Thoracic aorta (tissue), 2 donors: ENCODE measurements around the gene MYO5B. TPM values are rescaled to one million over a fixed set of nuclear protein-coding genes. Genes with fewer than 3 reads are reported as not detected.
A peak's percentile ranks its signal among the peaks of the same experiment; 100 is the strongest.

Experiments used
- ATAC-seq: fragments of 150-250 bp; one replicate; pipeline ENCODE4 v1.8.0; 2017; ENCODE audit warnings: low read depth; ENCODE audit not compliant: insufficient number of reproducible peaks, low FRiP score
- DNase-seq: peaks from one replicate; pipeline ENCODE4 v3.0.0-alpha.2; 2020; ENCODE audit warnings: low spot score
- H3K27ac ChIP-seq, 2 donors: fragments of 200-600 bp; sonication (generic); 1 replicate in 1 of 2; 2 replicates in 1 of 2; pipeline ENCODE4 v1.5.1; 2016; ENCODE audit warnings: mild to moderate bottlenecking in 2 of 2, moderate library complexity in 2 of 2
- H3K27me3 ChIP-seq: fragments of 200-600 bp; sonication (generic); replicated peaks from 2 replicates; pipeline ENCODE4 v1.6.0; 2016; ENCODE audit warnings: mild to moderate bottlenecking; ENCODE audit not compliant: insufficient read depth
- H3K36me3 ChIP-seq: fragments of 200-600 bp; sonication (generic); one replicate; pipeline ENCODE4 v1.5.1; 2016
- H3K4me1 ChIP-seq, 2 donors: fragments of 200-600 bp; sonication (generic); 1 replicate in 1 of 2; 2 replicates in 1 of 2; pipeline versions ENCODE4 v1.5.1 to v1.6.0; 2016; ENCODE audit warnings: low read depth in 2 of 2, mild to moderate bottlenecking in 1 of 2; ENCODE audit not compliant: control insufficient read depth in 1 of 2
- H3K4me3 ChIP-seq: fragments of 200-600 bp; sonication (generic); 2 replicates; pipeline ENCODE4 v1.5.1; 2016; ENCODE audit warnings: mild to moderate bottlenecking
- H3K9me3 ChIP-seq: fragments of 200-600 bp; sonication (generic); 2 replicates; pipeline ENCODE4 v1.5.1; 2016
- CTCF ChIP-seq: fragments of 200-600 bp; sonication (generic); IDR thresholded peaks from one replicate; pipeline ENCODE4 v1.5.1; 2019; ENCODE audit warnings: antibody characterized with exemption
- total RNA-seq, 2 donors: library from RNA; depleted of rRNA; stranded (reverse); fragments of >200 nt; gene quantifications; one replicate each; pipeline versions ENCODE4 v1.1.0 to v1.2.3, GENCODE V29; 2016

The MYO5B gene
- total RNA-seq, 2 donors from 2014 or later = 8.3 to 13.5 TPM

DNA sequence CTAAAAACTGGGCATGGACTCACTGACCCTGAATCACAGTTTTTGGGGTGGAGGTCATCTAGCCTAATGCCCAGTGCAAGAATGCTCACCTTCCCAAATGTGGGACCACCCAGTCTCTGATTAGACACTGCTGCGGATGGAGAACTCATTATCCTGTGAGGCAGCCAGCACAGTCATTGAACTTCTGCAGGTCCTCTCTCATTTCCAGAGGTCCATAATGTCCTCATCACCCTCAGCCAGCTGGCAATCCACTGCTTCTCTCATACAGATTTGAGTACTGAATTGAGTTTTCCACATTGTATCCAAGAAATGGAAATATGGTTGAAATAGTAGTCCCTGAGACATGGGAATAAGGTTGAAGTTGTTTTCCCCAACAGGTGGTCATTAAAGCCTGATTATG lies 5.0 kb upstream of the MYO5B start:
- Histone ChIP-seq H3K4me1 (peaks cover 0 to 5% of the 10 kb centered on the region in 2 donors), H3K27me3 (no peaks in the 10 kb centered on the region), H3K36me3 (no peaks in the 10 kb centered on the region), H3K27ac (no peak overlapping the region), H3K4me3 (no peak overlapping the region), H3K9me3 (no peaks in the 10 kb centered on the region)
- TF ChIP-seq CTCF = no peak
- no peak for ATAC-seq
- DNase-seq = no peak

GRCh38 chr18:50199346-50199855 lies 4.5 kb upstream of the MYO5B start:
- ATAC-seq = no peak
- Histone ChIP-seq H3K4me3 (no peak overlapping the region), H3K9me3 (no peaks in the 10 kb centered on the region), H3K27me3 (no peaks in the 10 kb centered on the region), H3K36me3 (no peaks in the 10 kb centered on the region), H3K4me1 (peaks cover 0 to 5% of the 10 kb centered on the region in 2 donors), H3K27ac (no peak overlapping the region)
- no peak for TF ChIP-seq CTCF
- DNase-seq = no peak

- Histone ChIP-seq H3K36me3 (no peaks in the 10 kb centered on the region), H3K9me3 (no peaks in the 10 kb centered on the region), H3K4me1 (peaks cover 6 to 18% of the 10 kb centered on the region in 2 donors), H3K27ac (no peak overlapping the region), H3K27me3 (no peaks in the 10 kb centered on the region), H3K4me3 (no peak overlapping the region)
- ATAC-seq (no peak), DNase-seq (no peak)
- TF ChIP-seq CTCF = no peak
These were observed 1.3 kb upstream of the MYO5B start for GRCh38 chr18:50196261-50196660.

DNA sequence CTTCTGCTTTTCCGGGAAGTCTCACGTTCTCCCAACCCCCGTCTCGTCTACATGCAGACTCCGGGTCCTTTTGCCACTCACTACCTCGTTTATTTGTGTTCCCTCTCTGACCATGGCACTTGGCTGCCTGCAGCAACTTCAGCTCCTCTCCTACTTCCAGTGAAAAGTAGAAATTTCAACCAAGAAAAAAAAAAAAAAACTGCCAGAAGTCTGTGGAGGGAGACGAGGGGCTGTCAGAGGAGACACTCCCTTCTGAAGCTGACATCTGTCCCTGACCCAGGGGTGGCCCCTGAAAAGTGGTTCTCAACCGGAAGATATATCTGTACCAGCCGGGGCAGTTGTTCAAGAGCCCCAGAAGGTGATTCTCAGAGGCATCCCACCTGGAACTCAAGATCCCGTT lies 742 bp upstream of the MYO5B start:
- Histone ChIP-seq H3K27ac (no peak overlapping the region), H3K4me1 (peaks cover 6 to 18% of the 10 kb centered on the region in 2 donors), H3K36me3 (no peaks in the 10 kb centered on the region), H3K27me3 (no peaks in the 10 kb centered on the region), H3K9me3 (no peaks in the 10 kb centered on the region), H3K4me3 (no peak overlapping the region)
- TF ChIP-seq CTCF = no peak
- DNase-seq = no peak
- no peak for ATAC-seq

- no peaks in the 10 kb centered on the region for H3K36me3 ChIP-seq
- DNase-seq (no peak), ATAC-seq (no peak)
- no peak for TF ChIP-seq CTCF
- H3K4me3 ChIP-seq = peak overlapping the region; percentile 77
- no peaks in the 10 kb centered on the region for H3K9me3 ChIP-seq
- no peak overlapping the region for H3K27ac ChIP-seq
- H3K4me1 ChIP-seq = peaks cover 6 to 18% of the 10 kb centered on the region in 2 donors
- no peaks in the 10 kb centered on the region for H3K27me3 ChIP-seq
These were observed 934 bp downstream of the MYO5B start for GRCh38 chr18:50193796-50194630.
